Globus pallidus (tissue), 1 donor: Measurements from ENCODE around the gene IRF2BP1.
A peak's percentile ranks its signal among the peaks of the same experiment; 100 is the strongest.
"Not testable (repeated sequence)": the region's sequence is repeated elsewhere in the genome, so short reads cannot be mapped to it uniquely, and the experiment has no call there.

Experiments
- DNase-seq: peaks from one replicate; pipeline ENCODE4 v3.0.0-alpha.2; 2015; ENCODE audit warnings: low spot score

Gene IRF2BP1

GRCh38 chr19:45902651-45903625 is 17.0 kb upstream of the IRF2BP1 start:
- DNase-seq = peak; percentile 98

GRCh38 chr19:45901912-45902650 is 16.1 kb upstream of the IRF2BP1 start, which contains the start of gene MYPOP:
Gene MYPOP, minus strand, starts transcription at chr19:45902613. Its CDS starts 840 bp downstream, at chr19:45901773.
- no peak for DNase-seq

- DNase-seq = no peak
Measured at GRCh38 chr19:45901432-45901911, 15.5 kb upstream of the IRF2BP1 start.

- DNase-seq = no peak
Measured at GRCh38 chr19:45900738-45901431, 14.9 kb upstream of the IRF2BP1 start.

- DNase-seq = no peak
Measured at GRCh38 chr19:45899919-45900589, 14.1 kb upstream of the IRF2BP1 start.

GRCh38 chr19:45899253-45899652 is 13.3 kb upstream of the IRF2BP1 start:
- no peak for DNase-seq

- no peak for DNase-seq
Measured at GRCh38 chr19:45897261-45897812, 11.4 kb upstream of the IRF2BP1 start.

- DNase-seq = not testable (repeated sequence)
Measured at GRCh38 chr19:45895983-45896599, 10.2 kb upstream of the IRF2BP1 start.

GRCh38 chr19:45895519-45895972 is 9.6 kb upstream of the IRF2BP1 start:
- peak; percentile 20 for DNase-seq

GRCh38 chr19:45890877-45891276 is 4.9 kb upstream of the IRF2BP1 start:
- DNase-seq = no peak

- DNase-seq = no peak
Measured at GRCh38 chr19:45889210-45889885, 3.4 kb upstream of the IRF2BP1 start.

GRCh38 chr19:45887200-45887710 is 1.3 kb upstream of the IRF2BP1 start:
- no peak for DNase-seq

GRCh38 chr19:45886427-45887199 is 672 bp upstream of the IRF2BP1 start:
- DNase-seq = peak; percentile 91

- DNase-seq = no peak
Measured at GRCh38 chr19:45884682-45885555, 1.0 kb downstream of the IRF2BP1 start.

GRCh38 chr19:45883881-45884681 is 1.9 kb downstream of the IRF2BP1 start:
- no peak for DNase-seq

- DNase-seq = no peak
Measured at GRCh38 chr19:45883586-45883880, 2.4 kb downstream of the IRF2BP1 start.
